Calu3 (cell line): ENCODE data around the gene CNTNAP1. TPM values are rescaled to one million over a fixed set of nuclear protein-coding genes. Genes with fewer than 3 reads are reported as not detected.

Experiments used
- BruUV-seq: library from RNA; stranded (reverse); fragments of 400-500 nt; replicated peaks from 2 replicates; lab custom pipeline; 2021; lab: Mats Ljungman, UMichigan
- CTCF ChIA-PET: fragments of 300-600 bp; sonication (Branson Sonifier 250); formaldehyde crosslinking; loops from one replicate; lab custom pipeline; 2022; ENCODE audit warnings: antibody characterized with exemption; lab: Charles Lee
- DNase-seq: peaks from one replicate; pipeline ENCODE4 v3.0.0; 2022
- H3K27ac Mint-ChIP-seq: one replicate; pipeline ENCODE4 v1.8.0; 2022; ENCODE audit warnings: mixed read lengths; ENCODE audit not compliant: unreplicated experiment
- H3K27me3 Mint-ChIP-seq: one replicate; pipeline ENCODE4 v1.8.0; 2022; ENCODE audit warnings: mixed read lengths; ENCODE audit not compliant: unreplicated experiment
- H3K36me3 Mint-ChIP-seq: one replicate; pipeline ENCODE4 v1.8.0; 2022; ENCODE audit warnings: mild to moderate bottlenecking, moderate library complexity, mixed read lengths; ENCODE audit not compliant: insufficient read depth, unreplicated experiment
- H3K4me1 Mint-ChIP-seq: one replicate; pipeline ENCODE4 v1.8.0; 2022; ENCODE audit warnings: mild to moderate bottlenecking, low read depth, mixed read lengths; ENCODE audit not compliant: unreplicated experiment
- H3K4me3 Mint-ChIP-seq: one replicate; pipeline ENCODE4 v1.8.0; 2022; ENCODE audit warnings: mild to moderate bottlenecking, low read depth, moderate library complexity, mixed read lengths; ENCODE audit not compliant: unreplicated experiment
- H3K9me3 Mint-ChIP-seq: one replicate; pipeline ENCODE4 v1.8.0; 2022; ENCODE audit warnings: low read depth, mixed read lengths; ENCODE audit not compliant: unreplicated experiment
- CTCF ChIP-seq: fragments of 200-600 bp; IDR thresholded peaks from one replicate; pipeline ENCODE4 v1.8.0; 2022; ENCODE audit warnings: antibody characterized with exemption; ENCODE audit not compliant: unreplicated experiment
- intact Hi-C: fragments of 100-400 bp; cut with micrococcal nuclease; formaldehyde crosslinking; loops from one replicate; pipeline ENCODE4 v1.10.0; 2022; ENCODE audit not compliant: unreplicated experiment
- total RNA-seq: library from RNA; stranded (reverse); gene quantifications from 2 replicates; pipeline ENCODE4 v1.2.3, GENCODE V29; 2022

Gene CNTNAP1
- total RNA-seq, 1 experiment from 2014 or later = 1.3 TPM

- TF ChIP-seq CTCF = no peak
- BruUV-seq = no TSS peak
- intact Hi-C loops = loop anchor here (10.0 kb wide), 1 partner anchor 91 kb away; the partner anchor contains the start of gene RAMP2
- Mint-ChIP-seq H3K9me3 (no peaks in the 10 kb centered on the region), H3K4me1 (peaks cover 34% of the 10 kb centered on the region), H3K27ac (no peak overlapping the region), H3K27me3 (no peaks in the 10 kb centered on the region), H3K4me3 (no peak overlapping the region), H3K36me3 (peaks cover 86% of the 10 kb centered on the region)
- CTCF ChIA-PET = interaction anchor here (0.8 to 2.3 kb wide), 3 partner anchors 10 to 55 kb away, joined by 3 to 8 read pairs (median 5); no protein-coding TSS in a partner anchor
- DNase-seq = no peak
Measured at GRCh38 chr17:42673266-42673884, 9.0 kb upstream of the CNTNAP1 start.

GRCh38 chr17:42673885-42674754 is 8.2 kb upstream of the CNTNAP1 start:
- no peaks in the 10 kb centered on the region for H3K9me3 Mint-ChIP-seq
- peak; percentile 87 for TF ChIP-seq CTCF
- peak overlapping the region; percentile 43 for H3K27ac Mint-ChIP-seq
- H3K27me3 Mint-ChIP-seq = no peaks in the 10 kb centered on the region
- H3K36me3 Mint-ChIP-seq = peaks cover 86% of the 10 kb centered on the region
- DNase-seq = peak; percentile 60
- no TSS peak for BruUV-seq
- CTCF ChIA-PET = interaction anchor here (0.6 to 2.3 kb wide), 8 partner anchors 9 to 96 kb away, joined by 3 to 8 read pairs (median 4); partner anchors contain the start of genes RETREG3 and TUBG1
- intact Hi-C loops = loop anchor here (10.0 kb wide), 1 partner anchor 91 kb away; the partner anchor contains the start of gene RAMP2
- peak overlapping the region; percentile 93 for H3K4me3 Mint-ChIP-seq
- H3K4me1 Mint-ChIP-seq = peaks cover 31% of the 10 kb centered on the region

GRCh38 chr17:42674755-42675347 is 7.5 kb upstream of the CNTNAP1 start:
- peak overlapping the region; percentile 93 for H3K4me3 Mint-ChIP-seq
- peaks cover 31% of the 10 kb centered on the region for H3K4me1 Mint-ChIP-seq
- peak overlapping the region; percentile 43 for H3K27ac Mint-ChIP-seq
- CTCF ChIA-PET = interaction anchor here (0.6 to 2.3 kb wide), 6 partner anchors 9 to 96 kb away, joined by 3 to 8 read pairs (median 4); partner anchors contain the start of genes RETREG3 and TUBG1
- H3K9me3 Mint-ChIP-seq = no peaks in the 10 kb centered on the region
- intact Hi-C loops = loop anchor here (5.0 to 10.0 kb wide), 3 partner anchors 68 to 98 kb away; partner anchors contain the start of genes PSMC3IP, RAMP2, RETREG3 and TUBG1
- no peak for TF ChIP-seq CTCF
- H3K36me3 Mint-ChIP-seq = peaks cover 86% of the 10 kb centered on the region
- DNase-seq = peak; percentile 32
- BruUV-seq = no TSS peak
- no peaks in the 10 kb centered on the region for H3K27me3 Mint-ChIP-seq
